HepG2 (cell line): ENCODE data around the gene METTL14. TPM values are rescaled to one million over a fixed set of nuclear protein-coding genes. Genes with fewer than 3 reads are reported as not detected.

Experiments used
- ATF4 ChIP-seq, 2 experiments: fragments of 450-650 bp in 1 of 2; sonication (generic) in 1 of 2; formaldehyde crosslinking; IDR thresholded peaks; 2 replicates each; pipeline versions ENCODE4 v1.5.0 to v1.8.0; 2020 to 2022; ENCODE audit warnings: mild to moderate bottlenecking in 1 of 2, missing genetic modification reagents in 1 of 2
- ATF7 ChIP-seq, 2 experiments: fragments of 450-650 bp in 1 of 2; sonication (generic) in 1 of 2; formaldehyde crosslinking in 1 of 2; IDR thresholded peaks; 2 replicates each; pipeline versions ENCODE4 v1.4.0 to v1.6.1; 2016 to 2020; ENCODE audit warnings: antibody characterized with exemption in 1 of 2, mild to moderate bottlenecking in 1 of 2, missing genetic modification reagents in 1 of 2
- CBX1 ChIP-seq: IDR thresholded peaks from one replicate; pipeline ENCODE4 v1.6.1; 2016; ENCODE audit warnings: antibody characterized with exemption, low read depth
- CBX2 ChIP-seq, 2 experiments: fragments of 200-600 bp in 1 of 2; sonication (generic); formaldehyde crosslinking in 1 of 2; IDR thresholded peaks; 2 replicates each; pipeline versions ENCODE4 v1.7.0 to v1.8.1; 2018 to 2022; ENCODE audit warnings: low read depth in 2 of 2, low read length in 1 of 2, mild to moderate bottlenecking in 1 of 2, missing genetic modification reagents in 1 of 2
- CREM ChIP-seq, 2 experiments: sonication (generic) in 1 of 2; formaldehyde crosslinking in 1 of 2; IDR thresholded peaks; 2 replicates each; pipeline versions ENCODE4 v1.4.0 to v1.6.1; 2016 to 2020; ENCODE audit warnings: antibody characterized with exemption in 1 of 2, mild to moderate bottlenecking in 1 of 2, missing genetic modification reagents in 1 of 2
- HDAC2 ChIP-seq: sonication (generic); formaldehyde crosslinking; IDR thresholded peaks from 2 replicates; pipeline ENCODE4 v1.4.0; 2020; ENCODE audit warnings: missing genetic modification reagents
- HNRNPK ChIP-seq: fragments of 200-400 bp; formaldehyde crosslinking; IDR thresholded peaks from 2 replicates; pipeline ENCODE4 v1.6.1; 2018; ENCODE audit warnings: low read length, low read depth, moderate library complexity, mild to moderate bottlenecking; ENCODE audit not compliant: poor library complexity, severe bottlenecking
- JUNB ChIP-seq: sonication (generic); formaldehyde crosslinking; IDR thresholded peaks from 2 replicates; pipeline ENCODE4 v1.8.0; 2022; ENCODE audit warnings: missing genetic modification reagents, mild to moderate bottlenecking, borderline replicate concordance
- NBN ChIP-seq: fragments of 450-650 bp; conservative IDR thresholded peaks from 2 replicates; pipeline ENCODE4 v1.6.1; 2017
- NONO ChIP-seq, 2 experiments: fragments of 450-650 bp in 1 of 2; sonication (generic) in 1 of 2; formaldehyde crosslinking in 1 of 2; IDR thresholded peaks in 1 of 2; conservative IDR thresholded peaks in 1 of 2; 2 replicates each; pipeline versions ENCODE4 v1.6.1 to v1.8.0; 2017 to 2022; ENCODE audit warnings: mild to moderate bottlenecking in 1 of 2, missing genetic modification reagents in 1 of 2, moderate library complexity in 1 of 2
- PAXIP1 ChIP-seq: sonication (generic); formaldehyde crosslinking; conservative IDR thresholded peaks from 2 replicates; pipeline ENCODE4 v1.4.0; 2020; ENCODE audit warnings: mild to moderate bottlenecking, missing genetic modification reagents, moderate library complexity
- PTBP1 ChIP-seq: fragments of 200-400 bp; formaldehyde crosslinking; IDR thresholded peaks from 2 replicates; pipeline ENCODE4 v1.6.1; 2018; ENCODE audit warnings: low read length, low read depth; ENCODE audit not compliant: poor library complexity, severe bottlenecking
- RXRA ChIP-seq: sonication (generic); formaldehyde crosslinking; IDR thresholded peaks from 2 replicates; pipeline ENCODE4 v1.5.1; 2020; ENCODE audit warnings: missing genetic modification reagents
- UBTF ChIP-seq: sonication (generic); formaldehyde crosslinking; IDR thresholded peaks from 2 replicates; pipeline ENCODE4 v1.4.0; 2020; ENCODE audit warnings: mild to moderate bottlenecking, missing genetic modification reagents
- YY1 ChIP-seq: IDR thresholded peaks from 2 replicates; pipeline ENCODE4 v1.6.1; 2011; ENCODE audit warnings: low read length, low read depth, moderate library complexity, mild to moderate bottlenecking; ENCODE audit not compliant: insufficient read depth, insufficient replicate concordance
- ZFP62 ChIP-seq: sonication (generic); formaldehyde crosslinking; IDR thresholded peaks from 2 replicates; pipeline ENCODE4 v1.4.0; 2020; ENCODE audit warnings: missing genetic modification reagents
- ZMYM3 ChIP-seq: sonication (generic); formaldehyde crosslinking; IDR thresholded peaks from 2 replicates; pipeline ENCODE4 v1.5.1; 2020; ENCODE audit warnings: mild to moderate bottlenecking, missing genetic modification reagents
- ZNF296 ChIP-seq: sonication (generic); formaldehyde crosslinking; conservative IDR thresholded peaks from 2 replicates; pipeline ENCODE4 v1.5.0; 2020; ENCODE audit warnings: mild to moderate bottlenecking, missing genetic modification reagents
- ZNF468 ChIP-seq: sonication (generic); formaldehyde crosslinking; IDR thresholded peaks from 2 replicates; pipeline ENCODE4 v1.8.0; 2022; ENCODE audit warnings: mild to moderate bottlenecking, moderate library complexity, missing genetic modification reagents
- ZNF709 ChIP-seq: sonication (generic); formaldehyde crosslinking; IDR thresholded peaks from 2 replicates; pipeline ENCODE4 v1.5.0; 2020; ENCODE audit warnings: mild to moderate bottlenecking, missing genetic modification reagents
- ZNF780A ChIP-seq: sonication (generic); formaldehyde crosslinking; IDR thresholded peaks from 2 replicates; pipeline ENCODE4 v1.8.0; 2022; ENCODE audit warnings: mild to moderate bottlenecking, missing genetic modification reagents, moderate library complexity
- polyA plus RNA-seq, 8 experiments: library from polyadenylated mRNA; depleted of rRNA in 3 of 8; stranded (reverse) in 7 of 8; unstranded in 1 of 8; fragments of >200 nt; fragmentation: Illumina TruSeq in 4 of 8; extraction: Trizol in 4 of 8; gene quantifications; 2 replicates each; pipeline versions ENCODE4 v1.2.1 to v1.2.3, GENCODE V29; 2011 to 2016; ENCODE audit warnings: low read depth in 4 of 8, missing spikeins in 1 of 8, mixed read lengths in 1 of 8; ENCODE audit not compliant: insufficient read depth in 1 of 8
- total RNA-seq, 5 experiments: library from RNA; depleted of rRNA; stranded (reverse); fragments of >200 nt; fragmentation: Illumina TruSeq; extraction: Trizol; gene quantifications; 2 replicates each; pipeline ENCODE4 v1.2.3, GENCODE V29; 2016; ENCODE audit warnings: low read depth in 1 of 5

The METTL14 gene
- total and polyA plus RNA-seq, 2 of the 13 experiments (the other 11 are each of a cell fraction or from before 2014, with no cell fraction given), result 11.6 to 44.9 TPM

- TF ChIP-seq UBTF, result peak; percentile 54
- TF ChIP-seq ZNF709 (CRISPR knock-in tag), result 0 out of 2 replicates have a peak, but pooled peaks have one; percentile 25
- peak; percentile 98 for TF ChIP-seq CREM (IDR thresholded peaks at IDR 0.05)
- TF ChIP-seq CREM (CRISPR knock-in tag; IDR thresholded peaks at IDR 0.05), result peak; percentile 36; the same call in 1 of the 2 replicates
- no peak for TF ChIP-seq HNRNPK
- TF ChIP-seq JUNB, result no peak
- no peak for TF ChIP-seq ZNF468 (CRISPR knock-in tag)
- no peak; a peak in 1 of 4 replicates for TF ChIP-seq ATF4 (CRISPR knock-in tag; IDR thresholded peaks at IDR 0.05)
- TF ChIP-seq PTBP1, result no peak
- no peak for TF ChIP-seq CBX2 (IDR thresholded peaks at IDR 0.05; ENCODE audit: low read depth, low read length)
- no peak for TF ChIP-seq CBX2 (CRISPR knock-in tag; IDR thresholded peaks at IDR 0.05; ENCODE audit: low read depth)
- no peak for TF ChIP-seq ZNF296 (CRISPR knock-in tag)
- TF ChIP-seq HDAC2 (CRISPR knock-in tag), result 0 out of 2 replicates have a peak, but pooled peaks have one; percentile 38
- no peak for TF ChIP-seq ATF7 (IDR thresholded peaks at IDR 0.05)
- no peak for TF ChIP-seq ATF7 (CRISPR knock-in tag; IDR thresholded peaks at IDR 0.05)
- peak; percentile 53; the same call in 1 of the 2 replicates for TF ChIP-seq RXRA (CRISPR knock-in tag)
- TF ChIP-seq ZNF780A, result no peak
- no peak for TF ChIP-seq NBN
- peak; percentile 100 for TF ChIP-seq ZMYM3 (CRISPR knock-in tag)
- TF ChIP-seq NONO (IDR thresholded peaks at IDR 0.05), result no peak
- TF ChIP-seq NONO (CRISPR knock-in tag; conservative IDR thresholded peaks at IDR 0.05), result no peak
- TF ChIP-seq ZFP62, result no peak
- no peak for TF ChIP-seq YY1
- TF ChIP-seq PAXIP1, result peak; percentile 26; the same call in 1 of the 2 replicates
- no peak for TF ChIP-seq CBX1
Measured at GRCh38 chr4:118684873-118685811, at the start of gene METTL14 (continued).
